ENCODE results near the gene ATP6V1B1. TPM values are rescaled to one million over a fixed set of nuclear protein-coding genes. Genes with fewer than 3 reads are reported as not detected.

ATP6V1B1 gene
- total and polyA plus RNA-seq, 2 of the 13 experiments (the other 11 are each of a cell fraction or from before 2014, with no cell fraction given), result 0.58 to 1.6 TPM

DNA sequence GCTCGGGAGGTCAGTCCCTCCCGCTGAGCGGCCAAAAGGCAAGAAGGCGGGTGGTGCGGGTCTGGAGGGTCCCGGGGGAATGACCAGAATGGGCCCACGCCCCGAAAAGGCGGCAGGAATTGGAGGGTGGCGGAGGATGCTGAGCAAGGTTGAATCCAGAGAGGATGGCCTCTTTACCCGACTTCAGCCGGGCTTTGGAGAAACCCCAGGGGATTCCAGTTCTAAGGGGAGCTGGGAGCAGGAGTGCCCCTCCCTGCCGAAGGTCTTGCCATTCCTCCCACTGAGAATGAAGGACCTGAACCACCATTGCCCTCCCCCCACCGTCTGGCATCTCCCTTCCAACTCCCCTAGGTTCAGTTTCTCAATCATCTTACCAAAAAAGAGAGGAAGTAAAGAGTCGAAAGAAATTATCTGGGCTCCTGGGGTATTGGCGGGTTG, 38.9 kb upstream of the ATP6V1B1 start:
- H3K4me2 ChIP-seq (ENCODE audit: low read depth, low read length), result no peak overlapping the region
- ATAC-seq (no peak), FAIRE-seq (no peak), DNase-seq (ENCODE audit: low spot score) (no peak)
- no peaks in the 10 kb centered on the region for H3K36me3 ChIP-seq (replicated peaks in 1 of 2; ENCODE audit: control insufficient read depth in 1 of 2, insufficient read depth in 2 of 2, low read length in 2 of 2)
- intact Hi-C loops (cut with micrococcal nuclease; ENCODE audit: unreplicated experiment) (no loop called here), in situ Hi-C loops (cut with HindIII; ENCODE audit: extremely low pct_ligation_motif_present, low pct_unique_long_range_greater_than_20kb) (no loop called here)
- peaks cover 11 to 73% of the 10 kb centered on the region in 2 experiments; a peak in 4 of 5 replicates for H3K27me3 ChIP-seq (ENCODE audit: control insufficient read depth in 1 of 2, insufficient read depth in 2 of 2, low read length in 2 of 2)
- ChIA-PET CTCF (ENCODE audit: low intra/inter-chr PET ratio, low total read pairs) (no interaction called here), POLR2A (no interaction called here)
- no peak overlapping the region for H2AFZ ChIP-seq (ENCODE audit: low read length)
- no peak overlapping the region for H3K4me3 ChIP-seq (replicated peaks in 1 of 3; ENCODE audit: insufficient read depth in 1 of 3, low read depth in 2 of 3, low read length in 3 of 3)
- peaks cover 9% of the 10 kb centered on the region for H3K79me2 ChIP-seq (ENCODE audit: insufficient read depth, low read length)
- WGBS (ENCODE audit: low lambda C conversion rate), result 69% methylated on average over 16 of the region's 16 CpGs
- BruUV-seq (replicated peaks), result no TSS peak
- no peak overlapping the region for H3K27ac ChIP-seq (ENCODE audit: extremely low read length, insufficient read depth, low read length)
- no peaks in the 10 kb centered on the region for H3K9me3 ChIP-seq (ENCODE audit: low read length)
- peaks cover 27% of the 10 kb centered on the region for H3K4me1 ChIP-seq (ENCODE audit: insufficient read depth, low read length)
- no peak overlapping the region for H3K9ac ChIP-seq (ENCODE audit: insufficient read depth, low read depth, low read length)
- no peaks in the 10 kb centered on the region for H4K20me1 ChIP-seq (ENCODE audit: insufficient read depth, low read length)
- TF ChIP-seq, protein P1, sequence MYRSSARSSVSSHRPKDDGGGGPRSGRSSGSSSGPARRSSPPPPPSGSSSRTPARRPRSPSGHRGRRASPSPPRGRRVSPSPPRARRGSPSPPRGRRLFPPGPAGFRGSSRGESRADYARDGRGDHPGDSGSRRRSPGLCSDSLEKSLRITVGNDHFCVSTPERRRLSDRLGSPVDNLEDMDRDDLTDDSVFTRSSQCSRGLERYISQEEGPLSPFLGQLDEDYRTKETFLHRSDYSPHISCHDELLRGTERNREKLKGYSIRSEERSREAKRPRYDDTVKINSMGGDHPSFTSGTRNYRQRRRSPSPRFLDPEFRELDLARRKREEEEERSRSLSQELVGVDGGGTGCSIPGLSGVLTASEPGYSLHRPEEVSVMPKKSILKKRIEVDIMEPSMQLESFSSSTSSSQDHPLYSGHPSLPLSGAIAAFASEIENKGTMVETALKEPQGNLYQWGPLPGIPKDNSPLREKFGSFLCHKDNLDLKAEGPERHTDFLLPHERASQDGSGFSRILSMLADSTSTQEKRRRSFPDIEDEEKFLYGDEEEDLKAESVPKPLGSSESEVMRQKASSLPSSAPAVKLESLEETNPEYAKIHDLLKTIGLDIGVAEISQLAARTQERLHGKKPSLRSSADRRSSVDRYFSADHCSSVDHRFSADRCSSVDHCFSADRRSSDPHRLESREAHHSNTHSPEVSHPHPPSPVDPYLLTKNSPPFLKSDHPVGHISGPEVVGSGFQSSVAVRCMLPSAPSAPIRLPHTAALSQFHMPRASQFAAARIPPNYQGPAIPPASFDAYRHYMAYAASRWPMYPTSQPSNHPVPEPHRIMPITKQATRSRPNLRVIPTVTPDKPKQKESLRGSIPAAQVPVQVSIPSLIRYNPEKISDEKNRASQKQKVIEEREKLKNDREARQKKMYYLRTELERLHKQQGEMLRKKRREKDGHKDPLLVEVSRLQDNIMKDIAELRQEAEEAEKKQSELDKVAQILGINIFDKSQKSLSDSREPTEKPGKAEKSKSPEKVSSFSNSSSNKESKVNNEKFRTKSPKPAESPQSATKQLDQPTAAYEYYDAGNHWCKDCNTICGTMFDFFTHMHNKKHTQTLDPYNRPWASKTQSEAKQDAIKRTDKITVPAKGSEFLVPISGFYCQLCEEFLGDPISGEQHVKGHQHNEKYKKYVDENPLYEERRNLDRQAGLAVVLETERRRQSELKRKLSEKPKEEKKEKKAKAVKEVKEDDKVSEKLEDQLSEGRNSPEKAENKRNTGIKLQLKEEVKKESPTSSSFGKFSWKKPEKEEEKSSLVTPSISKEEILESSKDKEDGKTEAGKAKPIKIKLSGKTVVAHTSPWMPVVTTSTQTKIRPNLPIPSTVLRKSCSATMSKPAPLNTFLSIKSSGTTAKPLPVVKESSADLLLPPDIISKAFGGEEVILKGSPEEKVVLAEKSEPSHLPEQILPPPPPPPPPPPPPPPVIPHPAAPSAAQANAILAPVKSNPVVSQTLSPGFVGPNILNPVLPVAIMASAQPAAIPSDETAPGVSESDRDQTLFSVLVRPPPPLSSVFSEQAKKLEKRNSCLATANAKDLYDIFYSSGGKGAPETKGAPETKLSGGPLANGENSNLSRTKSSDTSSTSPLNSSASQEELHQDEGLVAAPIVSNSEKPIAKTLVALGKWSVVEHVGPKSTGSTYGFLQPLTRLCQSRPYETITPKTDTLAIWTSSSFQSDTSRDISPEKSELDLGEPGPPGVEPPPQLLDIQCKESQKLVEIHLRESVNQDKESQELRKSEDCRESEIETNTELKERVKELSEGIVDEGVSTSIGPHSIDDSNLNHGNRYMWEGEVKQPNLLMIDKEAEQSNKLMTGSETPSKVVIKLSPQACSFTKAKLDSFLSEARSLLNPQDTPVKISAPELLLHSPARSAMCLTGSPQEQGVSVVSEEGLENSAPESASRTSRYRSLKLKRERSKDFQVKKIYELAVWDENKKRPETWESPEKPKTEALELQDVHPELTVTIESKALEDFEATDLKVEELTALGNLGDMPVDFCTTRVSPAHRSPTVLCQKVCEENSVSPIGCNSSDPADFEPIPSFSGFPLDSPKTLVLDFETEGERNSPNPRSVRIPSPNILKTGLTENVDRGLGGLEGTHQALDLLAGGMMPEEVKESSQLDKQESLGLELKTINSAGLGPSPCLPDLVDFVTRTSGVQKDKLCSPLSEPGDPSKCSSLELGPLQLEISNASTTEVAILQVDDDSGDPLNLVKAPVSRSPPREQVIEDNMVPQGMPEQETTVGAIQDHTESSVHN (CRISPR knock-in tag; IDR thresholded peaks at IDR 0.05), result no peak
- TF ChIP-seq NR2F2 (IDR thresholded peaks at IDR 0.05; ENCODE audit: borderline replicate concordance, low read depth), result no peak
- TF ChIP-seq ZNF260 (CRISPR knock-in tag; IDR thresholded peaks at IDR 0.05; ENCODE audit: borderline replicate concordance, low read depth), result no peak
- no peak for TF ChIP-seq HNF4G (IDR thresholded peaks at IDR 0.05; ENCODE audit: borderline replicate concordance, low read depth, low read length)
- TF ChIP-seq HNF4G (CRISPR knock-in tag; IDR thresholded peaks at IDR 0.05; ENCODE audit: borderline replicate concordance, low read depth), result no peak
- TF ChIP-seq ZNF678 (CRISPR knock-in tag; IDR thresholded peaks at IDR 0.05), result no peak
- TF ChIP-seq, protein P2, sequence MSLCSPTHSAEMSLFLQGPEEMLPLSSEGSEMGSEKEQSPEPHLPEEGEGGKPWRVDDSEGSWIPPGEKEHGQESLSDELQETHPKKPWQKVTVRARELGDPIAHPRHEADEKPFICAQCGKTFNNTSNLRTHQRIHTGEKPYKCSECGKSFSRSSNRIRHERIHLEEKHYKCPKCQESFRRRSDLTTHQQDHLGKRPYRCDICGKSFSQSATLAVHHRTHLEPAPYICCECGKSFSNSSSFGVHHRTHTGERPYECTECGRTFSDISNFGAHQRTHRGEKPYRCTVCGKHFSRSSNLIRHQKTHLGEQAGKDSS (CRISPR knock-in tag; IDR thresholded peaks at IDR 0.05; ENCODE audit: borderline replicate concordance, low read depth), result no peak
- no peak for TF ChIP-seq HNRNPUL1 (IDR thresholded peaks at IDR 0.05; ENCODE audit: low read depth, low read length)
- TF ChIP-seq NFIB (CRISPR knock-in tag; IDR thresholded peaks at IDR 0.05; ENCODE audit: borderline replicate concordance), result no peak
- no peak for TF ChIP-seq PTBP1 (IDR thresholded peaks at IDR 0.05; ENCODE audit: low read depth, low read length, poor library complexity, severe bottlenecking)
- no peak for TF ChIP-seq ZNF34 (CRISPR knock-in tag; IDR thresholded peaks at IDR 0.05; ENCODE audit: borderline replicate concordance)
- no peak for TF ChIP-seq CENPT (CRISPR knock-in tag; IDR thresholded peaks at IDR 0.05; ENCODE audit: low read depth)
- no peak for TF ChIP-seq YEATS4 (CRISPR knock-in tag; IDR thresholded peaks at IDR 0.05; ENCODE audit: borderline replicate concordance)
- TF ChIP-seq ZNF510 (CRISPR knock-in tag; IDR thresholded peaks at IDR 0.05; ENCODE audit: low read depth), result no peak
- no peak for TF ChIP-seq PAF1 (CRISPR knock-in tag; IDR thresholded peaks at IDR 0.05)

All from HepG2 (cell line).